ENCODE results near the gene CEP70. TPM values are rescaled to one million over a fixed set of nuclear protein-coding genes. Genes with fewer than 3 reads are reported as not detected.

CEP70 gene
- total RNA-seq, 3 donors from 2014 or later = 19.5 to 84.0 (median 58.3) TPM

DNA sequence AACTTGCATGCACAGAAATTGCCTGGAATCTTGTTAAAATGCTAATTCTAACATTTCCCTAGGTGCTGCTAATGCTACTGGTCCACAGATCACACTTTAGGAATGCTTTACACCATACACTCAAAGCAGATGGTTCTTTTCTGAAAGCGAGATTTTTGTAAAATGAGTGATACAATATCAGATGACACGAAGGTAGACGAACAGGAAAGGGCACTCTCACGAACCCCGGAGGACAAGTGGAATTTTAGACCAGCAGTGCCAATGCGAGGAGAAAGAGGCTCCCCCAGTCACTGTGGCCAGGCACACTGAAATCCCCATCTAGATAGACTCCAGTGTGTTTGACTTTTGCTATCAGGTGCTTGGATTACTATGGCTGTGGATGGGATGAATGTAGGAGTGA lies 35.5 kb upstream of the CEP70 start:
- intact Hi-C loops (cut with DNase I; ENCODE audit: low total_unique reads) = no loop called here
- no peak for DNase-seq (ENCODE audit: low spot score in 2 of 2)
- TF ChIP-seq POLR2A (IDR thresholded peaks at IDR 0.05) = no peak
- TF ChIP-seq, protein P1, sequence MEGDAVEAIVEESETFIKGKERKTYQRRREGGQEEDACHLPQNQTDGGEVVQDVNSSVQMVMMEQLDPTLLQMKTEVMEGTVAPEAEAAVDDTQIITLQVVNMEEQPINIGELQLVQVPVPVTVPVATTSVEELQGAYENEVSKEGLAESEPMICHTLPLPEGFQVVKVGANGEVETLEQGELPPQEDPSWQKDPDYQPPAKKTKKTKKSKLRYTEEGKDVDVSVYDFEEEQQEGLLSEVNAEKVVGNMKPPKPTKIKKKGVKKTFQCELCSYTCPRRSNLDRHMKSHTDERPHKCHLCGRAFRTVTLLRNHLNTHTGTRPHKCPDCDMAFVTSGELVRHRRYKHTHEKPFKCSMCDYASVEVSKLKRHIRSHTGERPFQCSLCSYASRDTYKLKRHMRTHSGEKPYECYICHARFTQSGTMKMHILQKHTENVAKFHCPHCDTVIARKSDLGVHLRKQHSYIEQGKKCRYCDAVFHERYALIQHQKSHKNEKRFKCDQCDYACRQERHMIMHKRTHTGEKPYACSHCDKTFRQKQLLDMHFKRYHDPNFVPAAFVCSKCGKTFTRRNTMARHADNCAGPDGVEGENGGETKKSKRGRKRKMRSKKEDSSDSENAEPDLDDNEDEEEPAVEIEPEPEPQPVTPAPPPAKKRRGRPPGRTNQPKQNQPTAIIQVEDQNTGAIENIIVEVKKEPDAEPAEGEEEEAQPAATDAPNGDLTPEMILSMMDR (IDR thresholded peaks at IDR 0.05) = no peak
- no peak for TF ChIP-seq POLR2AphosphoS5 (IDR thresholded peaks at IDR 0.05)
- H3K4me3 ChIP-seq = no peak overlapping the region
- H3K4me1 ChIP-seq = no peaks in the 10 kb centered on the region
- H3K27me3 ChIP-seq = no peaks in the 10 kb centered on the region
- no peaks in the 10 kb centered on the region for H3K9me3 ChIP-seq
- H3K27ac ChIP-seq = no peak overlapping the region
- H3K36me3 ChIP-seq = no peaks in the 10 kb centered on the region

DNA sequence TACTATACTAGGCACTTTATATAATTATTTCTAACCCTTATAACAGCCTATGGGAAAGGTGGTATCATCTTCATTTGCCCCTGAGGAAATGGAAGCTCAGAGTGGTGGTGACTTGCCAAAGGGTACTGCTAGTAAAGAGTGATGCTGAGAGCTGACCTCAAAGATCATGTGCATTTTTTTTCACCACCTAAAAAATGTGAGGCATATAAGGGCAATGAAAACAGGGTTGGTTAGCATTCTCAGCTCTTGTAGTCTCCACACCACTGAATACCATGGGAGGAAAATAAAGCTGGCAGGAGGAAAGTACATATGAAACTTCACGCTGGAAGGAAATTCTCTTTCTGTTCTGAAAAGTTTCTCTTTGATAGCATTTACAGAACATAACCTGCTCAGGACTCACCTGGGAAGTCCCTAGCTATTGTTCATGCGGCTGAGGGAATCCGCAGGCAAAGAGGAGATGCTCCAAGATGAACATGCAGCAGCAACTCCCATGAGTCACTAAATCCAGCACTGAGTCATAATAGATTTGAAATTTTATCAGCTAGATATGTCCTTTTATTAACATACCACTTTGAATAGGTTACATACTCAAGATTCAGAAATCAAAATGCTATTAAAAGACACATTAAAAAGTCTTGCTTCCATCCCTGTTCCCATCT lies 31.8 kb upstream of the CEP70 start:
- DNase-seq (ENCODE audit: low spot score in 2 of 2) = no peak
- Histone ChIP-seq H3K9me3 (no peaks in the 10 kb centered on the region), H3K4me1 (no peaks in the 10 kb centered on the region), H3K36me3 (no peaks in the 10 kb centered on the region), H3K27ac (no peak overlapping the region), H3K27me3 (no peaks in the 10 kb centered on the region), H3K4me3 (no peak overlapping the region)
- intact Hi-C loops (cut with DNase I; ENCODE audit: low total_unique reads) = no loop called here
- no peak for TF ChIP-seq POLR2AphosphoS5 (IDR thresholded peaks at IDR 0.05)
- TF ChIP-seq, protein P1 (IDR thresholded peaks at IDR 0.05) = no peak
- no peak for TF ChIP-seq POLR2A (IDR thresholded peaks at IDR 0.05)

DNA sequence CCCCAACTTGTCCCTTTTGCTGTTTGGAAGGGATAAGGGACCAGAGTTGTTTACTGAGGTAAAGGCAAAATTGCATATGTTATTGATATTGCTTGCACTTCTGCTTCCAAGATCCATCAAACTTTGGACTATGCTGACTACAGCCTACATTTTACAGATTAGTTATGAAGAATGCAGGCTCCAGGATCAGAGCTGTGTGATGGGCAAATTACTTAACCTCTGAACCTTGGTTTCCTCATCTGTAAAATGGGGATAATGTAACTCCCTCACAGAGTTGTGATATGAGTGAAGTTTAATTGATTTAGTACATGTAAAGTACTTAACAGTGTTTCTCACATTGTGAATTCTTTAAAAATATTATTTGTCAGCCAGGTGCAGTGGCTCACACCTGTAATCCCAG lies 30.5 kb upstream of the CEP70 start:
- H3K27me3 ChIP-seq = no peaks in the 10 kb centered on the region
- intact Hi-C loops (cut with DNase I; ENCODE audit: low total_unique reads) = loop anchor here (5.0 kb wide), 1 partner anchor 542 kb away; no protein-coding TSS in a partner anchor
- H3K27ac ChIP-seq = no peak overlapping the region
- no peaks in the 10 kb centered on the region for H3K4me1 ChIP-seq
- no peak overlapping the region for H3K4me3 ChIP-seq
- TF ChIP-seq POLR2AphosphoS5 (IDR thresholded peaks at IDR 0.05) = no peak
- TF ChIP-seq POLR2A (IDR thresholded peaks at IDR 0.05) = no peak
- TF ChIP-seq, protein P1 (IDR thresholded peaks at IDR 0.05) = no peak
- no peaks in the 10 kb centered on the region for H3K36me3 ChIP-seq
- DNase-seq (ENCODE audit: low spot score in 2 of 2) = no peak
- no peaks in the 10 kb centered on the region for H3K9me3 ChIP-seq

DNA sequence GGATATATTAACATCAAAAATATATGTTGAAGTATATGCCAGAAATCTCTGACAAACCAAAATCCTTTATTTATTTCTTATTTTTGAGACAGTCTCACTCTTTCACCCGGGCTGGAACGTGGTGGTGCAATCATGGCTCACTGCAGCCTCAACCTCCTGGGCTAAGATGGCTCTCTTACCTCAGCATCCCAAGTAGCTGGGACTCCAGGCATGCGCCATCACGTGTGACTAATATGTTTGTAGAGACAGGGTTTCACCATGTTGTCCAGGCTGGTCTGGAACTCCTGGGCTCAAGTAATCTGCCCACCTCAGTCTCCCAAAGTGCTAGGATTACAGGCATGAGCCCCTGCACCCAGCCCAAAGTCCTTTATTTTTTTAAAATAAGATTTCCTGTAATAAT lies 26.4 kb upstream of the CEP70 start:
- intact Hi-C loops (cut with DNase I; ENCODE audit: low total_unique reads) = loop anchor here (5.0 kb wide), 1 partner anchor 538 kb away; no protein-coding TSS in a partner anchor
- Histone ChIP-seq H3K4me3 (no peak overlapping the region), H3K27ac (no peak overlapping the region), H3K36me3 (no peaks in the 10 kb centered on the region), H3K4me1 (no peaks in the 10 kb centered on the region), H3K9me3 (no peaks in the 10 kb centered on the region), H3K27me3 (no peaks in the 10 kb centered on the region)
- no peak for DNase-seq (ENCODE audit: low spot score in 2 of 2)
- TF ChIP-seq POLR2AphosphoS5 (IDR thresholded peaks at IDR 0.05) (no peak), POLR2A (IDR thresholded peaks at IDR 0.05) (no peak)
- TF ChIP-seq, protein P1 (IDR thresholded peaks at IDR 0.05) = no peak

DNA sequence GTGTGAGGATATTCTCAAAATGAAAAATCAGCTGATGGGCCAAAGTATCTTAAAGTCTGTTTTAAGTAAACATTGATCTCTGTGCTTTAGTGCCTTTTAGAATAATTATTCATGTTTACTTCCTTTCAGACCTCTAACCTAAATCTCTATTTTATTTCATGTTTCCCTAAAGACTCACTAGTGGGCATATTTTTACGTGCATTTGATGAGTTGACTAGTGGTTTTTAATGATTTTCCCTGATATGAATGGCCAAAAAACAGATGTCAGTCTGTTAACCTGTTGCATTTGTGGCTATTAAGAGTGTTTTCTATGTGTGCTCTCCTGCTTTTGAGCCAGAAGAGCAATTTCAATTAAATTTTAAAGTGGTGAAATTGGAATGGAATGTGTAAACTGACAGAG lies 21.4 kb upstream of the CEP70 start:
- Histone ChIP-seq H3K27ac (no peak overlapping the region), H3K36me3 (no peaks in the 10 kb centered on the region), H3K4me1 (no peaks in the 10 kb centered on the region), H3K27me3 (no peaks in the 10 kb centered on the region), H3K9me3 (no peaks in the 10 kb centered on the region), H3K4me3 (no peak overlapping the region)
- intact Hi-C loops (cut with DNase I; ENCODE audit: low total_unique reads) = no loop called here
- no peak for TF ChIP-seq POLR2A (IDR thresholded peaks at IDR 0.05)
- TF ChIP-seq, protein P1 (IDR thresholded peaks at IDR 0.05) = no peak
- TF ChIP-seq POLR2AphosphoS5 (IDR thresholded peaks at IDR 0.05) = no peak
- DNase-seq (ENCODE audit: low spot score in 2 of 2) = no peak
